GM21447 (cell line): ENCODE results near the gene SKAP1.

ENCODE experiments used
- ATAC-seq: cut with Tn5 transposase; IDR thresholded peaks from one replicate; pipeline ENCODE4 v1.9.1; 2021; ENCODE audit not compliant: unreplicated experiment

SKAP1 gene

DNA sequence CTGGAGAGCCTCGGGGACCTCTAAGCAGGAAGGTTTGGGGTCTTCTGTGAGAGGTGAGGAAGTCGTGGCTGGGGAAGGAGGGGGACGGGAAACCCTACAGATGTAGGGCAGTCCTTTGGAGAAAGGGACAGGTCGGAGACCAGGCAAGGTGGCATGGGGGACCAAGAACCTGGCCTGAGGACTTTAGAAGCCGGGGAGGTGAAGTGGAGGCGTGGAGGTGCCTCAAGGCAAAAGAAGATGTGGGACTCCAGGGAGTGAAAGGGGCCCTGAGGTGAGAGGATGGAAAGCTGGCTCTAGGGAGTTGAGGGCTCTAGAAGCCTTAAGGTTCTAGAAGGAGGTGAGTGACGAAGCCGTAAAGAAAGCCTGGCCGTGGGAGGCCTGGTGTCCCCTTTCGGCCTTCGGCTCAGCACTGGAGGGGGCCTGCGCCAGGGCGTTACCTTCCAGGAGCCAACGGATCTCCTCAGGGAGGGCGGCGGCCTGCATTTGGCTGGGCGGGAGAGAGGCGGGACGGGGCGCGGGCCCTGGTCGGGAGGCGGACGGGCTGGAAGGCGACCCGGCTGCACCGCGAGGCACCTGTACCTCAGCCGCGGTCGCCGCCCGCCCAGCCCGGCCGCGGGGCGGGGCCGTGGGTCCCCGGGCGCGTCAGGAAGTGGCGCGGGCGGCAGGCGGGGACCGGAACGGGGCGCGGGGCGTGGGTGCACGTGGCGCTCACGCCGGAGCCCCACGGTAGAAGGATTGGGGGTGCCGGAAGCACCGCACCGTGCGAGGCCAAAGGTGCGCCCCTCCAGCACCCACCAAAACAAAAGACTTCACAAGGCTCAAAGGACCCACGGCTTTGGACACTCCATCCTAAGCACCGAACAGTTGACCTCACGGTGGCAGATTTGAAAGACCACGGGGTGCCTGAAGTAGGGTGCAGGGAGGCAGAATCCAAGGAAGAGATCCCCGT, at the start of gene SKAP1:
TSS of gene SKAP1 (minus strand) at position 577 of the 949 bp plus-strand sequence.
- no peak for ATAC-seq

DNA sequence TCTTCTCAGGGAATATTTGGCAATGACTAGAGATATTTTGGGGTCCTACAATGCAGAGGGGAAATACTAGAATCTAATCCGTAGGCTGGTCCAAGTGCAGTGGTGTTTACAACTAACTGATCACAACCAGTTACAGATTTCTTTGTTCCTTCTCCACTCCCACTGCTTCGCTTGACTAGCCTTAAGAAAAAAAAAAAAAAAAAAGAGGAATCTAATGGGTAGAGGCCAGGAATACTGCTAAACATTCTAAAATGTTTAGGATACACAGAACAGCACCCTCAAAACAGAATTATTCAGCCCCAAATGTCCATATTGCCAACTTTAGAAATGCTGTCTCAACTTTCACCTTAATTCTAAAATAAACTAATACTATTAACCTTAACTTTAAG, 49.0 kb upstream of the SKAP1 start:
- no peak for ATAC-seq

GRCh38 chr17:48478224-48479013, 48.4 kb upstream of the SKAP1 start:
- peak; percentile 87 for ATAC-seq

DNA sequence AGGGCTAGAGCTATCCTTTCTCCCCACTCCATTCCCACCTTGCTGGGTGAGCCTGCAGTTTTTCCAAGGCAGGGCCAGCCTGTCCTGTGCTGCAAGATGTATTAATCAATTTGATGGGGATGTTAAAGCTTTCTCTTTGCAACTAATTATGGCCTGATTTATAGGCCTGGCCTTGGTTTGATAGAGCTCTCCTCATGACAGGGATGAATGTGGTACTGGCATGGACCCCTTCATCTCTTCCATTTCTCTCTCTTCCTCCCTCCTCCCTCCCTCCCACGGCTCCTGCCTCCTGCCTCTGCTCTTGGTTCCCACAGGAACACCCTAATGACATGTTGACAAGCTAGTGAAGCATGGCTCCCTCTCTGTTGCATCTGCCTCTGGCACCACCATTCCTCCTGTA, 47.2 kb upstream of the SKAP1 start:
- no peak for ATAC-seq

DNA sequence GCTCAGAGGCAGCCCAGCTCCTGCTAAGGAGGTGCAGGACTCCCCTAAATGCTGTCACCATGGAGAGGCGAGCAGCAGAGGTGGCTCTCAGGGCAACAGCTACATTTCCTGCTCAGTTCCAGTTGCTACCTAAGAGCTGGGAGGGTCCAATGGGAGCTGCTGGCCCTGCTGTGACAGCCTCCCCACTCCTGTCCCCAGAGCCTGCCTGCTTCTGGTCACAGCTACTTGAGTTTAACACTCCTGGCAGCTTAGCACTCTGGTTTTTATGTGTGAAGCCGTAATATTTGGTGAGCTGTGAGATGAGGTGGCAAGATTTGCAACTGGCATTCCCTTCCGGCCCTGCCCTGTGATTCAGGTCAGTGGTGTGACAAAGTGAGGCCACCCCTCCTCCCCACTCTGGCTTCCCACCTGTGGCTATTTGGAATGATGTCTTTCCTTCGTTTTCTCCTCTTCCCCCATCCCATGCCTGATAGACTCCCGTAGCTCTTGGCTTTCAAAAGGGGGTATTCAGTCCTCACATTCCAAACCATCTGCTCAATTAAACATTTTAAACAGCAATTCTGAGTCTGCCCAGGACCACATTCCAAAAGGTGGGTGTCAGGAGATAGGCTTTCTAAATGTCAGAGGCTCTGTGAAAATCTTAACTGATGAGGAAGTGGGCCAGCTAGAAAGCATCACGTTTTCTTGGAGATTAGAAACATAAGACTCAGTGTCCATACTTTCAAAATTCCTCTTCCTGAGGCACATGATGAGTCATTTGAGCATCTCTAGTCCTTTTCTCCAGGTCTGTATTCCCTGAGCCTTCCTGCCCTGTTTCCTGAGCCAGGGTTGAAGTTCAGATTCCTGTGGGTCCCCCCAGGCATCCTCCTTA, 42.6 kb upstream of the SKAP1 start:
- ATAC-seq = no peak

- ATAC-seq = no peak
Measured at GRCh38 chr17:48471817-48472410, 41.9 kb upstream of the SKAP1 start.

GRCh38 chr17:48470388-48471034, 40.5 kb upstream of the SKAP1 start:
- no peak for ATAC-seq

- ATAC-seq = no peak
Measured at GRCh38 chr17:48469227-48469626, 39.2 kb upstream of the SKAP1 start.

DNA sequence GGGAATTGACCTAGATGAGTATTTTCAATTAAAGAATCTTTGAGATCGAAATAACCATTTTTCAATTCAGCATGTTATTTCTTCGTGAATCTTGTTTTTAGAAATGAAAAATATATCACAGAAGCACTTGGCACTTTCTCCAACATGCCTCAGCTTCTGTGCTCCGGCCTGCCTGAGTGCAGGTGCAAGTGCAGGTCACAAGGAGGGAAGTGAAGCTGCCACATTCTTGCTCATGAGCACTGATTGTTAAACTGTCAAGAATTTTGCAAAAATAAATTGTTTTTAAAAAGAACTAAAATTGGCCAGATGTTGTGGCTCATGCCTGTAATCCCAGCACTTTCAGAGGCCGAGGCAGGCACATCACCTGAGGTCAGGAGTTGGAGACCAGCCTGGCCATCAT, 38.3 kb upstream of the SKAP1 start:
- ATAC-seq = no peak

GRCh38 chr17:48465884-48466283, 35.9 kb upstream of the SKAP1 start:
- no peak for ATAC-seq

DNA sequence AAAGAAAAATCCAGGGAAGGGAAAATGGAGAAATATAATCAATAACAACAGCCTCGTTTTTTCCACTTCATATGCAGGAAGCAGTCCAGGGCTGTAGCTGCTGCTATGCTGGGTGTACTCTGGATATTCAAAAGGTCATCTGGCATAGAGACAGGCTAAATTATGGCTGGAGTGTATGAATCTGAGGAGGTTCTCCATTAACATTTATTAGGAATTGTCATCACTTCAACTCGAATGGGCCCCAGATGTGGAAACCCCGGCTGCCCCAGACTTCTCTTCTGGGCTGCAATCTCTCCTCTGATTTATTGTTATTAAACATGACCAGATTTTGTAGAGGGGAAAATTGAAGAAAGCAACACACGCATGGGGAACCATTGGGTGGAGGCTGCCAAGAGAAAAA, 33.5 kb upstream of the SKAP1 start:
- no peak for ATAC-seq

GRCh38 chr17:48462946-48463345, 32.9 kb upstream of the SKAP1 start:
- no peak for ATAC-seq

GRCh38 chr17:48460052-48460451, 30.0 kb upstream of the SKAP1 start:
- ATAC-seq = no peak

DNA sequence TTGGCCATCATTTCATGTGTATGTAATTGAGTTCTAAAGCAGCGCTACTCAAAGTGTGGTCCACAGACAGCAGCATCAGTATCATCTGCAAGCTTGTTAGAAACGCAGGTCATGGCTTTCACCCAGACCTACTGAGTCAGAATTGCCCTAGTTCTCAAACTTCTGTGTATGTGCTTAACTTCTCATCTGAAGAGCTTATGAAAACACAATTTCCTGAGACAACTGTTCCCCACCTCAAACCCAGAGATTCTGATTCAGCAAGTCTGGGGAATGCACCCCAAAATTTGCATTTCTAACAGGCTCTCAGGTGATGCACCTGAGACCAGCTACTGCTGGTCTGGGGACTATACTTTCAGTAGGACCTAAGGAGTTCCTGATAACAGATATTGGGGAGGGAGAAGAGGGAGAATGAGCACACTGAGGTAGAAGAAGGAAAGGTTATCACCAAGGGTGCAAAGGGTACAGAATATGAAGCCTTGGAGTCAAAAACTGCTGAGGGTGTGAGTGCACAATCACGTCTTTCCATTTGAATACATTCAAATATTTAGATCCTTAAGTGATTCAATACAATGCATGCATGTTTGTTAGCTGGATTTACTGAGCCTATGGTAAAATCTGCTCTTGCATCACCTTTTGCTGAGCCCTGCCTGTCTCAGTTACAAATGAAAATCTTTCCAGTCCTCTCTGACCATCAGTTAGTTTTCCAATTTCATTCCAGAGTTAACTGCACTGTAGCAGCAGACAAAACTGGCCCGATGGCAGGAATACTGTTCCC, 29.2 kb upstream of the SKAP1 start:
- no peak for ATAC-seq

GRCh38 chr17:48457080-48457836, 27.2 kb upstream of the SKAP1 start:
- no peak for ATAC-seq

- no peak for ATAC-seq
Measured at GRCh38 chr17:48456589-48456988, 26.6 kb upstream of the SKAP1 start.

GRCh38 chr17:48455791-48456190, 25.8 kb upstream of the SKAP1 start:
- ATAC-seq = no peak

- no peak for ATAC-seq
Measured at GRCh38 chr17:48453447-48453846, 23.4 kb upstream of the SKAP1 start.

GRCh38 chr17:48451489-48451888, 21.5 kb upstream of the SKAP1 start:
- no peak for ATAC-seq
